Glomerular visceral epithelial cell (primary cell): ENCODE results near the gene YIPF3.
A peak's percentile ranks its signal among the peaks of the same experiment; 100 is the strongest.
"Not testable (repeated sequence)": the region's sequence is repeated elsewhere in the genome, so short reads cannot be mapped to it uniquely, and the experiment has no call there.

ENCODE experiments used
- DNase-seq: peaks from one replicate; pipeline ENCODE4 v3.0.0-alpha.2; 2016; ENCODE audit errors: extremely low spot score

YIPF3 gene

GRCh38 chr6:43509984-43510826 is 6.5 kb downstream of the YIPF3 start, which contains the start of gene LRRC73:
TSS of gene LRRC73 (minus strand) at chr6:43510346. CDS start at chr6:43509785, 561 bp downstream.
- peak; percentile 82 for DNase-seq

GRCh38 chr6:43509142-43509983 is 7.4 kb downstream of the YIPF3 start:
- DNase-seq: no peak

- no peak for DNase-seq
Measured at GRCh38 chr6:43508481-43509141, 8.1 kb downstream of the YIPF3 start.

- peak; percentile 84 for DNase-seq
Measured at GRCh38 chr6:43506667-43507471, 9.9 kb downstream of the YIPF3 start.

DNA sequence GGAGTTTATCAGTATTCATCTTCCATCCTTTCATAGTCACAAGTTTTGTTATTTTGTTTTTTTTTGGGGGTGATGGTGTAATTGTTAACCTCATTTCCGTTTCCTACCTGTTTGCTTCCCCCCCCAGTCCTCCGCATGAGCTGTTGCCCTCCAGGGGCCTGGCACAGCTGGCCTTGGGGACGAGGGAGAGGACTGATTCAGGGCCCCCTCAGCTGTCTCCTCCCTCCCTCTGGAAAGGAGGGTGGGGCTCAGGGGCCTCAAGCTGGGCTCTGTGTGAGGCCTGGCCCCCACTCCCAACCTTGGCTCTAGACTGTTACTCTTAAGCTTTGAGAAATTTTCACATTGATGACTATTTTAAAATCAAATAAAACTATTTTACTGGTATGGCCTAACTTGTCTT is 10.6 kb downstream of the YIPF3 start:
- DNase-seq: no peak

- DNase-seq: no peak
Measured at GRCh38 chr6:43505718-43506117, 11.0 kb downstream of the YIPF3 start.

GRCh38 chr6:43504756-43505593 is 11.8 kb downstream of the YIPF3 start:
- no peak for DNase-seq

- no peak for DNase-seq
Measured at GRCh38 chr6:43503443-43503842, 13.3 kb downstream of the YIPF3 start.

- DNase-seq: no peak
Measured at GRCh38 chr6:43502666-43503065, 14.1 kb downstream of the YIPF3 start.

GRCh38 chr6:43500921-43501320 is 15.8 kb downstream of the YIPF3 start:
- no peak for DNase-seq

DNA sequence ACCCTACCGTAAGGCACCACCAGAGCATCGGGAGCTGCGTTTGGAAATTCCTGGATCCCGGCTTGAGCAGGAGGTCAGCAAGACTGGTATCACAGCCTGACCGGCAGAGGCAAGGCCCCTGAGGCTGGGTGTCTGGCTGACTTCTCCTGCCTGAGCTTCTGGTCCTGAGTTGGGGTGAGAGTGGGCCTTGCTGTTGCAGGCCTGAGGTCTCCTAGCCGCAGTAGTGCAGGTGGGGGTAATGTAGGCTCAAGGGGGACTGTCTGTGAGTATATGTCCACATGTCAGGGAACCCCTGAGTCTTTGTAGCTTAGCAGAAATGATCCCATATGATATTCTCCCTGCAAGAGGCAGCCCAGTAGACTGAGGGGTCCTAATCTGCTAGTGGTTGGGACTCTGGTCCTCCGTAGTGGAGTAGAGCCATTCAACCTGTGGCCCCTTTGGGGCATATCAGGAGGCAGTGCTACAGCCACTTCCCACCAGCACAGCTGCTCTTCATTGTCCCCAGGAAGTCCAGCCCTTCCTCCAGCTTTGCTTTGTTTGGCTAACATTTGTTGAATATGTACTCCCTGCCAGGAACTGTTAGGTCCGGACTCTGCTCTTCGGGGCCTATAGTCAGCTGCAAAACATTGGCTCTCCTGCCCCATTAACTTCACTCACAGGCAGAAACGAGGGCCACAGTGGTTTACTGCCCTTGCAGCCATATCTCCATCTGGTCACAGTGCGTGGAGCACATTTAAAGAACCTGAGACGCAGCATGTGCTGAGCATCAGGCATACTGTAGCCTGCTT is 17.5 kb downstream of the YIPF3 start:
- DNase-seq: no peak

- not testable (repeated sequence) for DNase-seq
Measured at GRCh38 chr6:43498291-43498690, 18.4 kb downstream of the YIPF3 start.

DNA sequence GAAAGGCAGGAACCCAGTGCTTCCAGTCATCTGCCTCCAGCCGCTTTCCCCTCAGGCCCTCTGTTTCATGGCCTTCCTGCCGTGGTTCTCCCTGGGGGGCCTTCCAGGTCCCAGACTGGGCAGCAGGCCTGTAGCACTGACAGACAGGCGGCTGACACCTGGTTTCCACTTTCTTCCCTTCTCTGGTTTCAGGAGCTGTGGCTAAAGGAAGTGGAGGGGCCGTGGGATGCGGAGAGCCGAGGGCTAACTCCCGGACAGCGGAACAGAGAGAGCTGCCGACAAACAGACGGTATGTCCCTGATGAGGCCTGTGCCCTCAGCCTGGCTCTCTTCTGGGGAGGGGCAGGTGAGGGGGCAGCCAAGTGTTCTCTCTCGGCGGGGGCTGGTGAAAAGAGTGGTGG is 19.0 kb downstream of the YIPF3 start:
- no peak for DNase-seq

DNA sequence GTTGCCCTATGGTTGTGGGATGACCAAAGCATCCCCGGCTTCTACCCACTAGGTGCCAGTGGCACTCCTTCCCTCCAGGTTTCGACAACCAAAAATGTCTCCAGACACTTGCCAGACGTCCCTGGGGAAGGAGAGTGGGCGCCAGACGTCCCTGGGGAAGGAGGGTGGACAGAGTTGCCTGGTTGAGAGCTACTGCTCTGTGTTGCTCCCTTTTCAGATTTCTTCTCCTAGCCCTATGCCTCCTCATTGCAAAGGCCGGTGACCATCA is 19.7 kb downstream of the YIPF3 start:
- no peak for DNase-seq

- DNase-seq: peak; percentile 65
Measured at GRCh38 chr6:43496370-43497128, 20.2 kb downstream of the YIPF3 start.

DNA sequence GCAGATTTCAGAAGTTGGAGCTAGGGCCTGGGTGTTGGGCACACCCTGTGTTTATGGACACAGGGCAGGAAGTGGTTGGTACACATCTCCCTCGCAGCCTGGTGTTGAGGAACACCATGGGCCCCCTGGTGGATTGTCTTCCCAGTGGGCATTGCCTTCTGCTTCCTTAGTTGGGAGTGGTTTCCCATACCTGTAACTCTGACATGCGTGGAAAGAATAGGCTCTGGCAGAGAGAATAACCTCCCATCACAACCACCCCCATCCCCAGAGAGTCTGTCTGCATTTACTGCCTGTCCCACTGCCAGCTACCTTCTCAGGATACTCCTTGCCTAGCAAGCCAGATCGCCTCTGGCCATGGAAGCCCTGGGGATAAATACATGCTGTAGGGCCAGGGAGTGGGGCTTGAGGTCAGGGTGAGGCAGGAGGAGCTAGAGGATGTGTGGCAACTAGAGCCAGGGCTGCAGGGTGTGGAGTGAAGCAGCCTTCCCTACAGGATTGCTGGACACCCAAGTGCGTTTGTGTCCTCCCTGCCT is 21.3 kb downstream of the YIPF3 start:
- DNase-seq: no peak

- DNase-seq: no peak
Measured at GRCh38 chr6:43494766-43495165, 22.0 kb downstream of the YIPF3 start.

DNA sequence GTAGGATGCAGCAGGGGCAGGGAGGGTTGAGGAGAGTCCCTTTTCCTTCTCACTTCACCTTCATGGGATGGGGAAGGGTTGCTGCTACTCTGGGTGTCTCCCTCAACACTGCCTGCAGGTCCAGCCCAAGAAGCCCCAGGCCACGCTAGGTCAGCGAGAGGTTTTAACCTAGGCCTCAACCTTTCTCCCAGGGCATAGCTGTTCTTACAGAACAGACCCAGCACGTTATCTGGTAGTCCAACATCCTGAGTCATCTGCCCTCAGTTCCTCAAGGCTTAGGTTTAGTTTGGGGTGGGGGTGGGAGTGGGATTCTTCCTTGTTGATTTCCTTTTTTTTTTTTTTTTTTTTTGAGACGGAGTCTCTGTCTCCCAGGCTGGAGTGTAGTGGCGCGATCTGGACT is 22.4 kb downstream of the YIPF3 start:
- no peak for DNase-seq

DNA sequence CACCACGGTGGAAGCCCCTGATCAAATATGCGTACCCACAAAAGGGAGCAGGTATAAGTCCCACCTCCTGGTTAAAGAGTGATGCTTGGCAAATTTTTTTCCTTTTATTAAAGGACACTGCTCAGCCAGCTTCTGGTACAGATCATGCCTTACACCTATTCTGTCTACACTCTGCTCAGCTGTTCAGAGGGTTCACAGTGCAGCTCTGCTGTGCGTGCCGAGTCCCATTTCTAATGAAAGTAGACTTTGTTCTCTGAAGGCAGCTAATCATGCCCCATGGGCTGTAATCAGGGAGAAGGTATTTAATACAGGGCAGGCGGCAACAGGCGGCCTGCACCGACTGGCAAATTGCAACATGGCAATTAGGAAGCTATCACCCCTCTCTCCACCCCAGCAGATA is 22.9 kb downstream of the YIPF3 start:
- no peak for DNase-seq
